ENCODE results near the gene TMLHE. TPM values are rescaled to one million over a fixed set of nuclear protein-coding genes. Genes with fewer than 3 reads are reported as not detected.

The TMLHE gene
- total and polyA plus RNA-seq, 2 of the 13 experiments (the other 11 are each of a cell fraction or from before 2014, with no cell fraction given), result 12.5 to 14.2 TPM

GRCh38 chrX:155645180-155645579, 32.4 kb upstream of the TMLHE start (continued):
- TF ChIP-seq, protein P1, sequence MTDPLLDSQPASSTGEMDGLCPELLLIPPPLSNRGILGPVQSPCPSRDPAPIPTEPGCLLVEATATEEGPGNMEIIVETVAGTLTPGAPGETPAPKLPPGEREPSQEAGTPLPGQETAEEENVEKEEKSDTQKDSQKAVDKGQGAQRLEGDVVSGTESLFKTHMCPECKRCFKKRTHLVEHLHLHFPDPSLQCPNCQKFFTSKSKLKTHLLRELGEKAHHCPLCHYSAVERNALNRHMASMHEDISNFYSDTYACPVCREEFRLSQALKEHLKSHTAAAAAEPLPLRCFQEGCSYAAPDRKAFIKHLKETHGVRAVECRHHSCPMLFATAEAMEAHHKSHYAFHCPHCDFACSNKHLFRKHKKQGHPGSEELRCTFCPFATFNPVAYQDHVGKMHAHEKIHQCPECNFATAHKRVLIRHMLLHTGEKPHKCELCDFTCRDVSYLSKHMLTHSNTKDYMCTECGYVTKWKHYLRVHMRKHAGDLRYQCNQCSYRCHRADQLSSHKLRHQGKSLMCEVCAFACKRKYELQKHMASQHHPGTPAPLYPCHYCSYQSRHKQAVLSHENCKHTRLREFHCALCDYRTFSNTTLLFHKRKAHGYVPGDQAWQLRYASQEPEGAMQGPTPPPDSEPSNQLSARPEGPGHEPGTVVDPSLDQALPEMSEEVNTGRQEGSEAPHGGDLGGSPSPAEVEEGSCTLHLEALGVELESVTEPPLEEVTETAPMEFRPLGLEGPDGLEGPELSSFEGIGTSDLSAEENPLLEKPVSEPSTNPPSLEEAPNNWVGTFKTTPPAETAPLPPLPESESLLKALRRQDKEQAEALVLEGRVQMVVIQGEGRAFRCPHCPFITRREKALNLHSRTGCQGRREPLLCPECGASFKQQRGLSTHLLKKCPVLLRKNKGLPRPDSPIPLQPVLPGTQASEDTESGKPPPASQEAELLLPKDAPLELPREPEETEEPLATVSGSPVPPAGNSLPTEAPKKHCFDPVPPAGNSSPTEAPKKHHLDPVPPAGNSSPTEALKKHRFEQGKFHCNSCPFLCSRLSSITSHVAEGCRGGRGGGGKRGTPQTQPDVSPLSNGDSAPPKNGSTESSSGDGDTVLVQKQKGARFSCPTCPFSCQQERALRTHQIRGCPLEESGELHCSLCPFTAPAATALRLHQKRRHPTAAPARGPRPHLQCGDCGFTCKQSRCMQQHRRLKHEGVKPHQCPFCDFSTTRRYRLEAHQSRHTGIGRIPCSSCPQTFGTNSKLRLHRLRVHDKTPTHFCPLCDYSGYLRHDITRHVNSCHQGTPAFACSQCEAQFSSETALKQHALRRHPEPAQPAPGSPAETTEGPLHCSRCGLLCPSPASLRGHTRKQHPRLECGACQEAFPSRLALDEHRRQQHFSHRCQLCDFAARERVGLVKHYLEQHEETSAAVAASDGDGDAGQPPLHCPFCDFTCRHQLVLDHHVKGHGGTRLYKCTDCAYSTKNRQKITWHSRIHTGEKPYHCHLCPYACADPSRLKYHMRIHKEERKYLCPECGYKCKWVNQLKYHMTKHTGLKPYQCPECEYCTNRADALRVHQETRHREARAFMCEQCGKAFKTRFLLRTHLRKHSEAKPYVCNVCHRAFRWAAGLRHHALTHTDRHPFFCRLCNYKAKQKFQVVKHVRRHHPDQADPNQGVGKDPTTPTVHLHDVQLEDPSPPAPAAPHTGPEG (CRISPR knock-in tag; IDR thresholded peaks at IDR 0.05), result no peak
- no peak for TF ChIP-seq TAF15 (IDR thresholded peaks at IDR 0.05; ENCODE audit: low read depth, low read length, poor library complexity, severe bottlenecking)
- TF ChIP-seq CC2D1A (CRISPR knock-in tag; IDR thresholded peaks at IDR 0.05), result no peak
- TF ChIP-seq U2AF2 (IDR thresholded peaks at IDR 0.05; ENCODE audit: low read depth, low read length), result no peak
- no peak for TF ChIP-seq KDM5A (IDR thresholded peaks at IDR 0.05; ENCODE audit: borderline replicate concordance, low read length)
- no peak for TF ChIP-seq MTF2 (CRISPR knock-in tag; IDR thresholded peaks at IDR 0.05; ENCODE audit: borderline replicate concordance)
- TF ChIP-seq CCDC6 (CRISPR knock-in tag; IDR thresholded peaks at IDR 0.05), result no peak
- no peak for TF ChIP-seq ZNF577 (CRISPR knock-in tag; IDR thresholded peaks at IDR 0.05; ENCODE audit: borderline replicate concordance, low read depth)
- TF ChIP-seq, protein P2, sequence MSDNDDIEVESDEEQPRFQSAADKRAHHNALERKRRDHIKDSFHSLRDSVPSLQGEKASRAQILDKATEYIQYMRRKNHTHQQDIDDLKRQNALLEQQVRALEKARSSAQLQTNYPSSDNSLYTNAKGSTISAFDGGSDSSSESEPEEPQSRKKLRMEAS (IDR thresholded peaks at IDR 0.05), result no peak
